SKM-1 treated with dmso at 0.1 percent for 144 hours (cell line): ENCODE data around the gene PPME1.
"Not testable (repeated sequence)": the region's sequence is repeated elsewhere in the genome, so short reads cannot be mapped to it uniquely, and the experiment has no call there.

Source experiments
- DNase-seq: peaks from one replicate; lab custom pipeline; 2025; ENCODE audit not compliant: unreplicated experiment; lab: John Stamatoyannopoulos, UW

PPME1 gene, protein sequence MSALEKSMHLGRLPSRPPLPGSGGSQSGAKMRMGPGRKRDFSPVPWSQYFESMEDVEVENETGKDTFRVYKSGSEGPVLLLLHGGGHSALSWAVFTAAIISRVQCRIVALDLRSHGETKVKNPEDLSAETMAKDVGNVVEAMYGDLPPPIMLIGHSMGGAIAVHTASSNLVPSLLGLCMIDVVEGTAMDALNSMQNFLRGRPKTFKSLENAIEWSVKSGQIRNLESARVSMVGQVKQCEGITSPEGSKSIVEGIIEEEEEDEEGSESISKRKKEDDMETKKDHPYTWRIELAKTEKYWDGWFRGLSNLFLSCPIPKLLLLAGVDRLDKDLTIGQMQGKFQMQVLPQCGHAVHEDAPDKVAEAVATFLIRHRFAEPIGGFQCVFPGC

GRCh38 chr11:74170694-74171629 lies at the start of gene PPME1, which contains the start of gene C2CD3:
PPME1 (plus strand) TSS chr11:74171289; CDS start chr11:74171422, 133 bp downstream.
C2CD3 (minus strand) TSS chr11:74171002; CDS start chr11:74170792, 210 bp downstream.
- peak; percentile 99 for DNase-seq

DNA sequence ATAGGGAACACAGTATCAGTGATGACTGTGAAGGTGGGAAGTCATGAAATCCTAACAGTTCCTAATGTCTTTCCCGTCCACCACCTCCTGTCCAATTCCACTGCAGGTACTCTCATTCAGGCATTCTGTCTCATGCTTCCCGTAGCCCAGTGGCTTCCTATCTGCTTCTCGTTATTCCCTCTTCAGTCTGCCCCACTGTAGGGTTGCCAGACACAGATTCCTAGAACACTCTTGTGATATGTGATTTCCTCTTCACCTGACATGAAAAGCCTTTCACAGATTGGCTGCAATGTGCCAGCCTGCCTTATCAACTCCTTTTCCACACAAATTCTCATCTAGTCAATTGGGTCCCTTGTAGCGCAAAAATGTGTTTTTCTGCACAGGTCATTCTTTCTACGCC lies 49.3 kb upstream of the PPME1 start:
- no peak for DNase-seq

GRCh38 chr11:74123008-74123448 lies 48.1 kb upstream of the PPME1 start:
- DNase-seq = no peak

DNA sequence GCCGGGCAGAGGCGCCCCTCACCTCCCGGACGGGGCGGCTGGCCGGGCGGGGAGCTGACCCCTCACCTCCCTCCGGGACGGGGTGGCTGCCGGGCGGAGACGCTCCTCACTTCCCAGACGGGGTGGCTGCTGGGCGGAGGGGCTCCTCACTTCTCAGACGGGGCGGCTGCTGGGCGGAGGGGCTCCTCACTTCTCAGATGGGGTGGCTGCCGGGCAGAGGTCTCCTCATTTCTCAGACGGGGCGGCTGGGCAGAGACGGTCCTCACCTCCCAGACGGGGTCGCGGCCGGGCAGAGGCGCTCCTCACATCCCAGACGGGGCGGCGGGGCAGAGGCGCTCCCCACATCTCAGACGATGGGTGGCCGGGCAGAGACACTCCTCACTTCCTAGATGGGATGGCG lies 42.0 kb upstream of the PPME1 start:
- DNase-seq = not testable (repeated sequence)

DNA sequence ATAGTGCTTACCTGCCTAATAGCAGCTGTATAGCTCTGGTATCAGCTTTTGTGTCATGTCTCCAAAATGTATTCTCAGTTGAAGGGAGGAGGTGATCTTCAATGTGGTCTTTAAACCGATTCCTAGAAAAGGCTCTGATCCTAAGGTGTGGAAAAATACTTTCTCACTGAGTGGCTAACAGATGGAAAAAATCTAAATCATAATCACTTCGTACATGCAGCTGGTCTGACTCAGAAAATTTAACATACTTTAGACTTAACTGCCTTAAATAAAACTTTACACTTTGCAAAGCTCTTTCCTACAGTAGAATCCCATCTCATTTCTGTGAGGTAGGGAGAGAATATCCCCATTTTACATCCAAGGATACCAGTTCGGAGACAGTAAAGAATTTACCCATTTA lies 38.3 kb upstream of the PPME1 start:
- no peak for DNase-seq

- DNase-seq = no peak
Observed at GRCh38 chr11:74133436-74133835, 37.7 kb upstream of the PPME1 start.

- no peak for DNase-seq
Observed at GRCh38 chr11:74134661-74135060, 36.4 kb upstream of the PPME1 start.

- DNase-seq = no peak
Observed at GRCh38 chr11:74135127-74135840, 35.8 kb upstream of the PPME1 start.

- no peak for DNase-seq
Observed at GRCh38 chr11:74138021-74138420, 33.1 kb upstream of the PPME1 start.

DNA sequence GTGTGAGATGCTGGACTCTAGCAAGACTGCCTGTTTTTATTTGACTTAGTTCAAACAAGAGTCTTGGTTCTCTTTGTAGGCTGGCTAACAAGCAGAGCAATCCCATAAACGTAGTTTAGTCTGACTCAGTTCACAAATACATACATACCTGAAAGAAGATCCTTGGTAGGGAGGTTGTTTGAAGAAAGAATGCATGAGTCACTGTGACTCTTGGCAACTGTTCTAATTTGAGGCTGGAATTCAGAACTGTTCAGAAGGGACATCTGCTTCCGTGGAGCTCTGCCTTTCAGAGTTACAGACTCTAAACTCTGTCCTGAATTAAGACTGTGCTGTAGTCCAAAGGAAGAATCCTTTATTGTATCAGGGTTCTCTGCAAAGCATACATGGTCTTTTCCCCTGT lies 32.5 kb upstream of the PPME1 start:
- no peak for DNase-seq

- no peak for DNase-seq
Observed at GRCh38 chr11:74139151-74139918, 31.8 kb upstream of the PPME1 start.

DNA sequence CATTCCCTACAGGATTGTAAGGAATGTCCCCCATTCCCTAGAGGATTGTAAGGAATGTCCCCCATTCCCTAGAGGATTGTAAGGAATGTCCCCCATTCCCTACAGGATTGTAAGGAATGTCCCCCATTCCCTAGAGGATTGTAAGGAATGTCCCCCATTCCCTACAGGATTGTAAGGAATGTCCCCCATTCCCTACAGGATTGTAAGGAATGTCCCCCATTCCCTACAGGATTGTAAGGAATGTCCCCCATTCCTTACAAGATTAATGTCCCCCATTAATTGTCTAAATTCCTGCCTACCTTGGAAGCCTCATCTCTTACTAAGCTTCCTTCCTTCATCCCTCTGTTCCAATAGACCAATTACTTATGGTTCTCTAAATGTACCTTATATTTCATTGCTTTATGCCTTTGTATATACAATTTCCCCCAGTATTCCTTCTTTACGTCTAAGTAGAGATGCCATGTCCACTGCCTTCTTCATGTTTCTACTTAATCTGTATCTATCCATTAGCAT lies 31.1 kb upstream of the PPME1 start:
- not testable (repeated sequence) for DNase-seq

DNA sequence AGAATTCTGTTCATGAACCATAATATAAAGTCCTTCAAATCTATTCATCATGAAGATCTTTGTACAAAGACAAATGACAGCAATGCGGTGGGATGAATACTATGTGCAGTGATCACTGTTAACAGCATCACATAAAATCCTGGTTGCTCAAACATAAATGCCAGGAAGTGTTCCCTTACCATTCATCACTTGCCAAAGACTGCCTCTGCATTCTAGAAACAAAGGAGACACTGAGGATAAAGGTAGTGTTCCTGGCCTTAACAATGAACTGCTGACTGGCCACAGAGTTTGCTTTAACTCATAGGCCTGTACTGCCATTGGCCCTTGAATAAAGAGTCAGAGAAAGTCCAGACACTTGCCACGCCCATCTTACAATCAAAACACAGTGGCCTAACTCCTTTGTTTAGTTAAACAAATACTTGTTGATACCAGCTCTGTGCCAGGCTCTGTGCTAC lies 29.8 kb upstream of the PPME1 start:
- no peak for DNase-seq

DNA sequence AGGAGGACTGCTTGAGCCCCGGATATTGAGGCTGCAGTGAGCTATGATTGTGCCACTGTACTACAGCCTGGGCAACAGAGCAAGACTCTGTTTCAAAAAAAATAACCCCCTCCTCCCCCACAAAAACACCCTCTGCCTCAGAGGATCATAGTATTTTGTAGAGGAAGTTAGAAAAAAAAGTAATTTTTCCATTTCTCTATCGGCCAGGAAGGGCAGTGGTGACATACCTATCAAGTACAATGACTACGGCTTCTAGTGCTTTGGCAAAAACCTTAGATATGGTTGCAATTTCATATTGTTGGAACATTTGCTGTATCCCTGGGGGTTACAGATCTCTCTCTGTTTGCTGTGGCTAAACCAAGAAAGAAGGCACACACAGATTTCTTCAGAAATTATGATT lies 29.2 kb upstream of the PPME1 start:
- no peak for DNase-seq

- DNase-seq = no peak
Observed at GRCh38 chr11:74142624-74143023, 28.5 kb upstream of the PPME1 start.

GRCh38 chr11:74144592-74144991 lies 26.5 kb upstream of the PPME1 start:
- DNase-seq = no peak

DNA sequence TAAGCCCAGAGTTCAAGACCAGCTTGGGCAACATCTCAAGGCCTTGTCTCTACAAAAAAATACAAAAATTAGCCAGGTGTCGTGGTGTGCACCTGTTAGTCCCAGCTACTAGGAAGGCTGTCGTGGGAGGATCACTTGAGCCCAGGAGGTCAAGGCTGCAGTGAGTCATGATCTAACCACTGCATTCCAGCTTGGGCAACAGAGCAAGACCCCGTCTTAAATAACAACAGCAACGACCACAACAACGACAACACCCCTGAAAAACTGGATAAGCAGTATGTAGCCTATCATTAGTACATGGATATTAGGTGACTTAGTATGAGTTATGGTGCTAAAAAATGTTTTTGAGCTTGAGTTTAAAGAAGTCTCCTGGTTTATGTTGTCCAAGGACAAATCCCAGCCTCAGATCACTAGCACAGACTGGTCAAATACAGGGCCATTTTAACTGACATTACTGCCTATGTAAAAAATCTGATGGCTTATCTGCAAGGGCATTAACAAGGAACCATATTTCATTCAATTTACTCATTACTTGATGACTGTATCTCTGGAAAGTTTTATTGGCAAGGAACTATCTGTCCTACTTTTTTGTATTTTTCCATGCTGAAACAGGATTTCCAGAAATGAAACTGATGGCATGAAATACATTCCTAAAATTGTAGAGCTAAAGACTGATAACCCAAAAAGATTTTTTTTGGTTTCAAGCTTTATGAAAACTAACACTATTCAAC lies 23.7 kb upstream of the PPME1 start:
- no peak for DNase-seq

DNA sequence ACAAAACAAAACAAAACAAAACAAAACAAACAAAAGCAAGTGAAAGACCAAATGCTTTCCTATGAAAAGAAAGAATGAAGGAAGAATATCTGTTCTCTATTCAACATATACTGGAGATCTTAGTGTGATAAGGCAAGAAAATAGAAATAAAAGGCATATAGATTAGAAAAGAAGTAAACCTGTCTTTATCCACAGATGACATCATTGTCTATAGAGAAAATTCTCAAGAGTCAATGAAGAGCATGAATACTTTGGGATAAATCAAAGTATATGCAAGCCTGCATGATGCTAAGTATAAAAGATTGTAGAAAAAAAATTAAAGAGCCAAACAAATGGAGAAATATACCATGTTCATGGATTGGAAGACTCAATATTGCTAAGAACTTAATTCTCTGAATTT lies 17.9 kb upstream of the PPME1 start:
- no peak for DNase-seq

- DNase-seq = no peak
Observed at GRCh38 chr11:74154620-74155281, 16.3 kb upstream of the PPME1 start.
